Tongue (tissue), 2 donors: Measurements from ENCODE around the gene RNF25. TPM values are rescaled to one million over a fixed set of nuclear protein-coding genes. Genes with fewer than 3 reads are reported as not detected.
A peak's percentile ranks its signal among the peaks of the same experiment; 100 is the strongest.

Experiments
- DNase-seq: peaks from one replicate; pipeline ENCODE4 v3.0.0-alpha.2; 2015
- total RNA-seq: library from RNA; depleted of rRNA; stranded (reverse); fragments of >200 nt; gene quantifications from one replicate; pipeline ENCODE4 v1.2.3, GENCODE V29; 2014

Gene RNF25
- total RNA-seq, 1 donor from 2014 or later: 8.5 TPM

DNA sequence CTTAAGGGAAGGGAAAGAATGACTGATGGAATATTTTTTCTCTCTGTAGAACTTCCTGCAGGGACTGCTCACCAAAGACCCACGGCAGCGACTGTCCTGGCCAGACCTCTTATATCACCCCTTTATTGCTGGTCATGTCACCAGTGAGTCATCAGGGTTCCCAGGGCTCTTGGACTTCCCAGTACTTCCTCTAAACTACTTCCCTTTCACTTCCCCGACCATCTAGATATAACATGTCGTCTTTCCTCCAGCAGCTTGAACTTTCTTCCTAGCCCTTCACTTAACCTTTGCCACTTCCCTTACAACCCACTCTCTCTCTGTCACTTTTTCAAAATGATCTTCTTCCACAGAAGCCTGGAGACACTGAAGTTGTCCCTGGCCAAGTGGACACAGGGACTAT, 7.3 kb upstream of the RNF25 start:
- no peak for DNase-seq

DNA sequence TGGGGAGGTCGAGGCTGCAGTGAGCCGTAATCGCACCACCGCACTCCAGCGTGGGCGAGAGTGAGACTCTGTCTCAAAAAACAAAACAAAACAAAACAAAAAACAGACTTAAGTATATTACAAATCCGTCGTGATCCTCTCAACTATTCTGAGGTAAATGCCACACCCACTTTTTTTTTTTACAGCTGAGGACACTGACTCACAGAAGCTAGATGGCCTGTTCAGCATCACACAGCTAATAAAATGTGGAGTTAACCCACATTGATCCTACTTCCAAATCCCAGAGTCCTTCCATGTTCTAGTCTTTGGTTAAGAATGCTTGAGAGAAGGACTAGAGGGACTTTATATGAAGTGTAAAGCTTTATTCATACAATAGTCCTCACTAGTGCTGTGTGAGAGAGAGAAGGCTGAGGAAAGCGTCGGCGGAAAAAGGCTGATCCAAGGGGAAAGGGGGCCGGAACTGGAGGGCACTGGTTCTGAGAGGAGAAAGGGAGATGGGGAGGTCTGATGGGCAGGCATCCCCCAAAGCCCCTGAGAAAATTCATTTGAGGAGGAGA, 627 bp downstream of the RNF25 start:
- peak; percentile 35 for DNase-seq

DNA sequence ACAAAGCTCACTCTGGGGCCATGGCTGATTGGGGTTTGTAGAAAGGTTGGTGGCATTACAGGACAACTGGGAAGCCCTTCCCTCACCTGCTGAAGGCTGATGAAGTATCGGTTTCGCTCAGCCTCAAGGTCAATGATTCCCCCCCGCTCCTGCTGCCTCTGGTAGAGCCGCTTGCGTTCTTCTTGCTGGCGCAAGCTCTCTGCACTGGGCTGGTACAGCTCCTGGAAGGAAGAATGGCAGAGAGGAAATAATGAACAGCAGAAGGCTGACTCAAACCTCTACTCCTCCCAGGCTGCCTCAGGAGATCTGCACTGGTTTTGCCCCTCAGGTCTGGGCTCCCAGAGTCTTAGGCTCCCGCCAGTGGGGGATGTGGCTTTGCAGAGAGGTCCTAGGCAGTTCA, 7.1 kb downstream of the RNF25 start:
- DNase-seq: no peak

DNA sequence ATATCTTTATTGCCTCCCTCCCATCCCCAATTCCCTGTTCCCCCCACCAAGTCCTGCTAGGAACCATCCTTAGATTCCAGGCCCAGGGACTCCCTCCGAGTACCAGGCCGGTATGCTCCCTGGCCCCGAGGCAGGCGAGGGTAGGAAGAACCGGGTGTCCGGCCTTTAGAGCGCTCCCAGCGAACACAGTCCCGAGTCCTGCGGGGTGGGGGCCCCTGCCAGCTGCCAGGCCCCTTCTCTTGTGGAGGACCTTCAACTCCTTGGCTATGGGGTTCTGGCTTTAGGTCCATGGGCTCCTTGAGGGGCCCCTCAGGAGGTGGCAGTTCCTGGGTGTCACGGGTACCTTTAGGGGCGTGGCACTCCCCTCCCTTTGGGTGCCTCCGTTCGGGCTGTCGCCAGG, 7.9 kb downstream of the RNF25 start:
- no peak for DNase-seq

DNA sequence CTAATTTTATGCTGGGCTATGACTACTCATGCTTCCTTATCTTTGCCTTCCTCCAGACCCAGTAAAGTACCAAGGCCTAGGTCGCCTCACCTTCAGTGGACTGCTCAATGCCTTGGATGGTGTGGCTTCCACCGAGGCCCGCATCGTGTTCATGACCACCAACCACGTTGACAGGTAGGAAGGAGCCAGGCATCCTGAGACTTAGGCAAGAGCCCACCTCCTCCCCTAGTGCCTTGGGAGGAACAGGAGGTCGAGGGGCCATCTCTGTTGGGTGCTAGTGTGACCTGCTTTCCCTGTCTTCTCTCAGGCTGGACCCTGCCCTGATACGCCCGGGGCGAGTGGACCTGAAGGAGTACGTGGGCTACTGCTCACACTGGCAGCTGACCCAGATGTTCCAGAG, 9.0 kb downstream of the RNF25 start:
- DNase-seq: no peak

DNA sequence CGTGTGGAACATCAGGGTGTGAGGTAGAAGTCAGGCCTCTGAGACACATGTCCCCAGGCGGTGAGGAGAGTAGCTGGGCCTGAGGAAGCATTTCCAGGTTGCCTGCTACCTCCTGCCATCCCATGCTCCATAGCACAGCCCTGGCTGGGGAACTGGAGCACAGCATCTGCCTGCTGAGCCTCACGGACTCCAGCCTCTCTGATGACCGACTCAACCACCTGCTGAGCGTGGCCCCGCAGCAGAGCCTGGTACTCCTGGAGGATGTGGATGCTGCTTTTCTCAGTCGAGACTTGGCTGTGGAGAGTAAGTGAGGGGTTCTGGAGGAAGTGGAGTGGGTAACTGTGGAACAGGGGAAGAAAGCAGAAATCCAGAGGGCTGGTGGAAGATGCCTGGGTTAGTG, 9.4 kb downstream of the RNF25 start:
- no peak for DNase-seq

DNA sequence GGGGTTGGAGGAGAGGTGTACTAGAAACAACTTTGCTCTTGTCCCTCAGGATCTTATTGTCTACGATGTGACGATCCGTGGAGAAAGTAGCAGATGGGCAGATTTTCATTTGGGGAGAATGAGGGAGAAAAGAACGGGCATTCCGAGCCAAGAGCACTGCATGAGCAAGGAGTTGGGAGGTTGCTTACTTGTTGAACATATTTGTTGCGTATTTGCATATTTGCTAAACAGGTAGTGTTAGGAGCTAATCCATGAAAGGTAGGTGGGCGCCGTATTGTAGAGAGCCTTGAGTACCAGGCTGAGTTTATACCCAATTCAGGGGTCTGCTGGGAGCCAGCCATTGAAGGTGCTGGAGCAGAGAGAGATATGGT, 11.8 kb downstream of the RNF25 start:
- DNase-seq: no peak

DNA sequence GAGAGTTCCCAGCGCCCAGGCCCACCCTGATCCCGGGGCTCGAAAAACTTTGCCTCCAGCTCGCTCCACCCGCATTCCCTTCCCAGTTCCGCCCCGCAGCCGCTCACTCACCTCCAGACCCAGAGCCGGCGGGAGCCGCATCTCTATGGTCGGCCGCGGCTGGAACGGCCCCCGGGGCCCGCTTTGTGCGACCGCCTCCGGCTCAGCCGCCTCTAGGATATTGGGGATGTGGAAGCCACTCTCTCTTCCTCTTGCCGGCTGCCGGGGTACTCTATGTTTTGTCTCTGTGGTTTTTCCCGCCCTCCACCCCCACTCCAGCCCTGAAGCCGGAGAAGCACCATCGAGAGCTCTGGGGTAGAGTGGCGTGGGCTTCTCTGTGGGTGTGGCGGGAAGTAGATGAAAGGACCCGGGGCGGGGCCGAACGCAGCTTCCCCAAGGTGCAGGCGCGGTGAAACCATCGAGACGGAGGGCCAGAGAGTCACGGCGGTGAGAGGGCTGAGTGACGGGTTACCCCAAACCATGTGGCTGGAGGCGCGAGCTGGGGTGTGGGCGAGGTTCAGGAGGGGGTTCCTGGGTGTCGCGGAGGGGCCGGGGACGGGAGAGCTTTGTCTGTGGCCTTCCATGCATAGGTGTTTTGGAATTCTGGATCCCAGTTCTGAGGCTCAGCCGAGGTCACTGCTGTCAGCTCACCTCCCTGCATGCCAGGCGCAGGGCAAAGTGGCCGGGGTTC, 12.4 kb downstream of the RNF25 start, which contains the start of the genes BCS1L and ZNF142:
TSS of gene BCS1L (plus strand) at position 426 of the 730 bp plus-strand sequence. CDS start 1,305 bp downstream, outside the sequence.
TSS of gene ZNF142 (minus strand) at position 366 of the 730 bp plus-strand sequence. CDS start 3,194 bp downstream, outside the sequence.
- DNase-seq: peak; percentile 95

DNA sequence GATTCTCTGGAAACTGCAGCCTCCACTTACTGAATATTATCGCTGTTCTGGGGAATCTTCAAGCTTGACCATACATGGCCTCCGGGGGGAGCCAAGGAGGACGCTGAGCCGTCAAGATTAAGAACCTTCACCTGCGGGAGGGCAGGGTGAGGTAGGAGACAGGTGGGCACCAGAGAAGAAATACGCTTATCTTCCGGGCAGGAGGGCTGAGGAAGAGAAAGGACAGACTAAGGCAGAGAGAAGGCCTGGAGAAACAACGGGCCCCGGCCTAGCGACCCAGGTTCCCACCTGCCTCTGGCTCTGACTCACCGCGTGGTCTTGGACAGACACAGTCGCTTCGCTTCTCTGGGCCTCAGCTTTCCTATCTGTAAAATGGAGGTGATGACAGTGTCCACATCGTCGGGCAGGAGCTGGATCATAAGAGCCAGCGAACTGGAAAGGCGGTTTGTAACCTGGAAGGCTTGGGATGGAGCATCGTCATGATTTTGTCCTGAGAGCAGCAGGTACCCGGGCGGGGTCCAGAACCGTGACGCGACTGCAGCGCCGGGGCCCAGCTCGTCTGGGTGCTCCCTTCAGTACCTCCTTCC, 13.0 kb downstream of the RNF25 start:
- peak; percentile 17 for DNase-seq

DNA sequence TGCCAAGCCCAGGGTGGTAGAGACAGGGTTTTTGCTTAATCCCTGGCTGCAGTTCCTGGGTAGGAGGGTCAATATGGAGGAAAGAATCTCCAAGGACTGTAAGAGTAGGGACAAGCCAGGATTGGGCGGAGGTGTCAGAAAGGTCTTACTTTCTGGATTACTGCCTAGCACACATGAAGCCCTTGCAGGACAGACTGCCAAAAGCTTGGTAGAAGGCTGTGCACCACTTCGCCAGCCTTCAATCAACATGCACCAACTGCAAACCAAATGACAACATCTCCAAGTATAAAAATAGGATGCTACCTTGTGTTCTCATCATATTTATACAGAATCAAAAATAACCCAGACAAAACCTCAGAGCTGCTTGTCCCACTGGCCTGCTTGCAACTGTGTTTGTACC, 16.1 kb downstream of the RNF25 start:
- peak; percentile 51 for DNase-seq

DNA sequence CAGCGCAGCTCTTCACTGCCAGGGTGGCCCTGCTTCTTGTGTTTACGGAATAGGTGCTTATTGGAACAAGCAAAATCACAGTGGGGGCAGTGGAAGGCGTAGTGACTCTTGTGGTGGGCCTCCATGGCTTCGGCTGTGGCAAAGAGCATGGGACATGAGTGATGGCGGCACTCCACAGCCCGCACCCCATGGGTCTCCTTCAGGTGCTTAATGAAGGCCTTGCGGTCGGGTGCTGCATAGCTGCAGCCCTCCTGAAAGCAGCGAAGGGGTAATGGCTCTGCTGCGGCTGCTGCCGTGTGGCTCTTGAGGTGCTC, 23.1 kb downstream of the RNF25 start:
- DNase-seq: no peak

DNA sequence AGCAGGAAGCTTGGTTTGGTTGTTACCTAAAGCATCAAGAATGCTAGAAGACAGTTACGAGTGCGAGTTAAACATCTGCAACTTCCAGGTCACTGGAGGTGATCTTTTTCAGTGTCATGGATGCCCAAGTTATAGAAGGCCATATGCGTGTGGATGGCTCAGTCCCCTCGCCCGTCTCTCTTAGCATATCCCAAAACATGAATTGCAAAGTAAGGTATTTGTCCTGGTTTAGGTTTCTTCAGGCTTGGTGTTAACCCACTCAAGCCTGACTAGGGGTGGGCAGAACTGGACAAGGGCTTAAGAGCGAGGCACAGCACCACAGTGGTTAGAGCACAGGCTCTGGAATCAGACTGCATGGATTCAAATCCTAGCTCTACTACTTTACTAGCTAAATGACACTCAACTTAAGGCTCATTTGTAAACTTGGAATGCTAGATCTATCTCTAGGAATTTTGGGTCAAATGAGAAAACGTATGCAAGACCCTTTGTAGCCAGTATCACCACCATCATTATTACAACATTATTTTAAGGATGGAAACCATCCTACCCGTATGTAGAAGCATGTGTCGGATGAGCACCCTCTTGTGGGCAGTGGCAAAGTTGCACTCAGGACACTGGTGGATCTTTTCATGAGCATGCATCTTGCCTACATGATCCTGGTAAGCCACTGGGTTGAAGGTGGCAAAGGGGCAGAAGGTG, 23.6 kb downstream of the RNF25 start:
- peak; percentile 75 for DNase-seq

DNA sequence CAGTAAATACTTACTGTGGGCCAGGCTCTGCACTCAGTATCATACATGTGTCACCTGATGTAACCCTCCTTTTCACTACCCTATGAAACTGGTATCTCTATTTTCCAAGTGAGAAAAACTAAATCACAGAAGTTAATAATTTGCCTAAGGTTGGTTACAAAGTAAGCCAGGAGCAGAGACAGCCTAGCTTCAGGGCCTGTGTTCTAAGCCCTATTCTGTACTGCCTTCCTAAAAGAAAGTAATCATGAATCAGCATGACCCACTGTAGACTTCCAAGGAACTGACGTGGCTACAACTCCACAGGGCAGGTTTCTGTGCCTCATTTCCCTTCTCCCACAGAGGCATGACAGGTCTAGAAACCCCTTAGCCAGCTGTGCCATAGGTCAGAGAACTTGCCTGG, 26.7 kb downstream of the RNF25 start:
- no peak for DNase-seq

DNA sequence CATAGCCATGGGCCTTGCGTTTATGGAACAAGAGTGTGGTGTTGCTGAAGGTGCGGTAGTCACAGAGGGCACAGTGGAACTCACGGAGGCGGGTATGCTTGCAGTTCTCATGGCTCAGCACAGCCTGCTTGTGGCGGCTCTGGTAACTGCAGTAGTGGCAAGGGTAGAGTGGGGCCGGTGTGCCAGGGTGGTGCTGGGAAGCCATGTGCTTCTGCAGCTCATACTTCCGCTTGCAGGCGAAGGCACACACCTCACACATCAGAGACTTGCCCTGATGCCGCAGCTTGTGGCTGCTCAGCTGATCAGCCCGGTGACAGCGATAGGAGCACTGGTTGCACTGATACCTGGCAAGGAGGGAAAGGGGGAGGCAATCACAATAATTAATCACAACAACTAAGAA, 27.1 kb downstream of the RNF25 start:
- no peak for DNase-seq

DNA sequence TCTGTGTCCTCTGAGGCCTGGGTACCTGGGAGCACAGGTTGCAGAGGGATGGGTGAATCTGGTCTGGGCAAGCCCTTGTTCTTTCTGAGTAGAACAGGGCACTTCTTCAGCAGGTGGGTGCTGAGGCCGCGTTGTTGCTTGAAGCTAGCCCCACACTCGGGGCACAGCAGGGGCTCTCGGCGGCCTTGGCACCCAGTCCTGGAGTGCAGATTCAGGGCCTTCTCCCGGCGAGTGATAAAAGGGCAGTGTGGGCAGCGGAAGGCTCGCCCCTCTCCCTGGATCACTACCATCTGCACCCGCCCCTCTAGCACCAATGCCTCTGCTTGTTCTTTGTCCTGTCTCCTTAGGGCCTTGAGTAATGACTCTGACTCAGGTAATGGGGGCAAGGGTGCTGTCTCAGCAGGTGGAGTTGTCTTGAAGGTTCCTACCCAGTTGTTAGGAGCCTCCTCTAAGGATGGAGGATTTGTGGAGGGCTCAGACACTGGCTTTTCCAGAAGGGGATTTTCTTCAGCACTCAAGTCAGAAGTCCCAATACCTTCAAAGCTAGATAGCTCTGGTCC, 28.0 kb downstream of the RNF25 start:
- DNase-seq: no peak

DNA sequence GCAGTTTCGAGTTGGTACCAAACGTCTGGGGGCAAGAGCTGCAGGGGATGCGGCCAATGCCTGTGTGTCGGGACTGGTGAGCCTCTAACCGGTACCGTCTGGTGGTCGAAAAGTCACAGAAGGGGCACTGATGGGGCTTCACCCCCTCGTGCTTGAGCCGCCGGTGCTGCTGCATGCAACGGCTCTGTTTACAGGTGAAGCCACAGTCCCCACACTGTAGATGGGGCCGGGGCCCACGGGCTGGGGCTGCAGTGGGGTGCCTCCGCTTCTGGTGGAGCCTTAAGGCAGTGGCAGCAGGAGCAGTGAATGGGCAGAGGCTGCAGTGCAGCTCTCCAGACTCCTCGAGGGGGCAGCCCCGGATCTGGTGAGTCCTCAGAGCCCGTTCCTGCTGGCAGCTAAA, 29.0 kb downstream of the RNF25 start:
- no peak for DNase-seq

DNA sequence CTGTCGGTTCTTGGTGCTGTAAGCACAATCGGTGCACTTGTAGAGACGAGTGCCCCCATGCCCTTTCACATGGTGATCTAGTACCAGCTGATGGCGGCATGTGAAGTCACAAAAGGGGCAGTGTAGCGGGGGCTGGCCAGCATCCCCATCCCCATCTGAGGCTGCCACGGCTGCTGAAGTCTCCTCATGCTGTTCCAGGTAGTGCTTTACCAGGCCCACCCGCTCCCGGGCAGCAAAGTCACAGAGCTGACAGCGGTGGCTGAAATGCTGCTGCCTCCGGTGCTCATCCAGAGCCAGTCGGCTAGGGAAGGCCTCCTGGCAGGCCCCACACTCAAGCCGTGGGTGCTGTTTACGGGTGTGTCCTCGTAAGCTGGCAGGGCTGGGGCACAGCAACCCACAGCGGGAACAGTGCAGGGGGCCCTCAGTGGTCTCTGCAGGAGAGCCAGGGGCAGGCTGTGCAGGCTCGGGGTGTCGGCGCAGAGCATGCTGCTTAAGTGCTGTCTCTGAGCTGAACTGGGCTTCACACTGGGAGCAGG, 29.6 kb downstream of the RNF25 start:
- no peak for DNase-seq

DNA sequence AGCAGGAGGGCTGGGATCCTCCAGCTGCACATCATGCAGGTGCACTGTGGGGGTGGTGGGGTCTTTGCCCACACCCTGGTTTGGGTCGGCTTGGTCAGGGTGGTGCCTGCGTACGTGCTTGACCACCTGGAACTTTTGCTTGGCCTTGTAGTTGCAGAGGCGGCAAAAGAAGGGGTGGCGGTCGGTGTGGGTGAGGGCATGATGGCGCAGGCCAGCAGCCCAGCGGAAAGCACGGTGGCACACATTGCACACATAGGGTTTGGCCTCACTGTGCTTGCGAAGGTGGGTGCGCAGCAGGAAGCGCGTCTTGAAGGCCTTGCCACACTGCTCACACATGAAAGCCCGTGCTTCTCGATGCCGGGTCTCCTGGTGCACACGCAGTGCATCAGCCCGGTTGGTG, 33.4 kb downstream of the RNF25 start:
- DNase-seq: no peak

DNA sequence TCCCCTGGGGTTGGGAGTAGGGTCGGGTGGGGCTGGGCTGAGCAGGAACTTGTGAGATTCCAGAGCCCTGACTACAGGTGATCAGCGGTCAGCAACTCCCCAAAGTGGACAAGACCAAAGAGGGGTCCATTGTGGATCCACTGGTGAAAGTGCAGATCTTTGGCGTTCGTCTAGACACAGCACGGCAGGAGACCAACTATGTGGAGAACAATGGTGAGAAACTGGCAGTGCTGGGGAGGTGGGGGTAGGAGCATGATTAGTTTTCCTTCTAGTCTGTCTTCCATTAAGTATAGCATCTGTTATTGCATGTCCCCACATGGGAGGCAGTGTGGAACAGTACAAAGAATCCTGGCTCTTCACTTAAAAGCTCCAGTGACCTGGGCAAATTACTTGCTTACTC, 36.1 kb downstream of the RNF25 start:
- DNase-seq: no peak

DNA sequence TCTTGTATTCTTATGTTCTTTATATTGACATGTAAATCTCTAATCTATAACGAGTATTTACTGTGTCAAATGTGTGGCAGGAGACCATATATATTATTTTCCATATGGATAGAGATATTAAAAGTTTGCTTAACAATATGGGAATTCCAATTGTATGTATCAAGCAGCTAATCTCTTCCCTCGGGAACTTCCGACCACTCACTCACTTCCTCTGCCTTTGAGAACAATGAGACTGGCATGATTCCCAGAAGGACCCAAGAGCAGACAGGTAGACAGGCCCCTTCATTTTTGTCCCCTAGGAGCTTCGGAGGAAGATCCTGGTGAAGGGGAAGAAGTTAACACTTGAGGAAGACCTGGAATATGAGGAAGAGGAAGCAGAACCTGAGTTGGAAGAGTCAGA, 40.0 kb downstream of the RNF25 start:
- DNase-seq: no peak

DNA sequence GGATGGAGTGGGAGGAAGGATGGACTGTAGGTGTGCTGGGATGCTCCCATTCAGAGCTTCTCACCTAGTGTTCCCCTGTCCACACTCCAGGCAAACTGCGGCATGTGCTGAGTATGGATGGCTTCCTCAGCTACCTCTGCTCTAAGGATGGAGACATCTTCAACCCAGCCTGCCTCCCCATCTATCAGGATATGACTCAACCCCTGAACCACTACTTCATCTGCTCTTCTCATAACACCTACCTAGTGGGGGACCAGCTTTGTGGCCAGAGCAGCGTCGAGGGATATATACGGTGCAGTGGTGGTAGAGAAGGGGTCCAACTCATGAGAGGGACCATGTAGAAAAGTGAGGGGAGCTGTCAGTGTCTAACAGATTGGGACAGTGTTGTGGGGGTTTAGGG, 43.9 kb downstream of the RNF25 start:
- DNase-seq: no peak

DNA sequence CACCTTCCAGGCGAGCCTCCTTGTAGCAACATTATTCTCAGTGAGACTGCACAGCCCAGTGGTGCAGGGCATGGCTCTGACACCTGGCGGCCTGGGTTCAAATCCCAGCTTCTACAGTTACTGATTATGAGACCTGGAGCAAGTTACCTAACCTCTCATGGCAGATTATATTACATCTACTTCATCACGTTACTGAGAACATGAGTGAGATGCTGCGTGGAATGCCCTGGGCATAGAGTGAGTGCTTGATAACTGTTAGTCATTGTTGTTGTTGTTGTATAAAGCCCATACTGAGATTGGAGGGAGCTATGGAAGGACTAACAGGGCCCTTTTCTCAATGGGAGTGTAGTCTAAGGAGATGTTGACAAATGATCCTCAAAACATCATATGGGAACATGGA, 45.4 kb downstream of the RNF25 start:
- DNase-seq: no peak

DNA sequence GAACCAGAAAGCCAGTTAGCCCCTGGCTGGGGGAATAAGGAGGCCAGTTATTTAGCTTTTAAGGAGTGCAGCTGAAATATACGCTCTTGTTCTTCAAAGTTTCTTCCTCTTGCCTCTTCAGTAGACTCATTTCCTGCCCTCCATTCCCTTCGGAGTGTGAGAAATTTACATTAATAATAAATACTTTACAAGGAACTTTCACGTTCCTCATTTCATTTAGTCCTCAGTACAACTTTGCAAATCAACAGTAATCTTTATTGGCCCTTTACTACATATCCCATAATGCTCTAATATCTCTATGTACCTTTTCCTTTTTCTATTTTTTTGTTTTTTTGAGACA, 48.5 kb downstream of the RNF25 start:
- no peak for DNase-seq
